Chondrocyte (in vitro differentiated cells): Measurements from ENCODE around the gene ADARB1. TPM values are rescaled to one million over a fixed set of nuclear protein-coding genes. Genes with fewer than 3 reads are reported as not detected.

Experiments used
- DNase-seq: peaks from one replicate; pipeline ENCODE4 v3.0.0; 2021; ENCODE audit warnings: mixed read lengths, low spot score
- H3K27ac Mint-ChIP-seq: one replicate; pipeline ENCODE4 v1.8.0; 2021; ENCODE audit warnings: mild to moderate bottlenecking, moderate library complexity, mixed read lengths; ENCODE audit not compliant: unreplicated experiment
- H3K27me3 Mint-ChIP-seq: 2 replicates; pipeline ENCODE4 v1.8.0; 2021; ENCODE audit warnings: low read depth, mixed read lengths
- H3K36me3 Mint-ChIP-seq: 2 replicates; pipeline ENCODE4 v1.8.0; 2021; ENCODE audit warnings: low read depth, mixed read lengths
- H3K4me1 Mint-ChIP-seq: 2 replicates; pipeline ENCODE4 v1.8.0; 2021; ENCODE audit warnings: low read depth, mild to moderate bottlenecking, mixed read lengths
- H3K4me3 Mint-ChIP-seq: one replicate; pipeline ENCODE4 v1.8.0; 2021; ENCODE audit warnings: mild to moderate bottlenecking, moderate library complexity, mixed read lengths; ENCODE audit not compliant: unreplicated experiment
- H3K9me3 Mint-ChIP-seq: 2 replicates; pipeline ENCODE4 v1.8.0; 2021; ENCODE audit warnings: low read depth, mixed read lengths
- CTCF ChIP-seq: fragments of 200-600 bp; sonication (generic); IDR thresholded peaks from 2 replicates; pipeline ENCODE4 v1.5.0; 2021; ENCODE audit warnings: antibody characterized with exemption, mild to moderate bottlenecking, moderate library complexity
- total RNA-seq: library from RNA; stranded (reverse); gene quantifications from 3 replicates; pipeline ENCODE4 v1.2.1, GENCODE V29; 2021

Gene ADARB1
- total RNA-seq, 1 donor from 2014 or later, result 92.8 TPM

GRCh38 chr21:45162809-45163208 lies 88.4 kb downstream of the ADARB1 start:
- H3K27ac Mint-ChIP-seq, result no peak overlapping the region
- peaks cover 23% of the 10 kb centered on the region for H3K4me1 Mint-ChIP-seq
- TF ChIP-seq CTCF, result no peak
- H3K27me3 Mint-ChIP-seq, result no peaks in the 10 kb centered on the region
- H3K4me3 Mint-ChIP-seq, result no peak overlapping the region
- H3K9me3 Mint-ChIP-seq, result no peaks in the 10 kb centered on the region
- H3K36me3 Mint-ChIP-seq, result peaks cover 5% of the 10 kb centered on the region
- DNase-seq, result no peak

- no peak for DNase-seq
- H3K27ac Mint-ChIP-seq, result peak overlapping the region; percentile 22
- H3K4me3 Mint-ChIP-seq, result no peak overlapping the region
These were observed 89.2 kb downstream of the ADARB1 start for GRCh38 chr21:45163413-45164123.

GRCh38 chr21:45164124-45164511 lies 89.7 kb downstream of the ADARB1 start:
- Mint-ChIP-seq H3K27me3 (no peaks in the 10 kb centered on the region), H3K27ac (peak overlapping the region; percentile 22), H3K36me3 (peaks cover 5% of the 10 kb centered on the region), H3K9me3 (no peaks in the 10 kb centered on the region), H3K4me1 (peaks cover 32% of the 10 kb centered on the region), H3K4me3 (no peak overlapping the region)
- no peak for DNase-seq
- no peak for TF ChIP-seq CTCF

More at GRCh38 chr21:45163413-45164123, 89.2 kb downstream of the ADARB1 start:
- H3K9me3 Mint-ChIP-seq, result no peaks in the 10 kb centered on the region
- TF ChIP-seq CTCF, result no peak
- H3K27me3 Mint-ChIP-seq, result no peaks in the 10 kb centered on the region
- peaks cover 30% of the 10 kb centered on the region for H3K4me1 Mint-ChIP-seq
- peaks cover 5% of the 10 kb centered on the region for H3K36me3 Mint-ChIP-seq

GRCh38 chr21:45164838-45165237 lies 90.5 kb downstream of the ADARB1 start:
- Mint-ChIP-seq H3K9me3 (no peaks in the 10 kb centered on the region), H3K27me3 (no peaks in the 10 kb centered on the region), H3K36me3 (peaks cover 5% of the 10 kb centered on the region), H3K4me3 (no peak overlapping the region), H3K27ac (no peak overlapping the region), H3K4me1 (peaks cover 40% of the 10 kb centered on the region)
- DNase-seq, result no peak
- no peak for TF ChIP-seq CTCF

- Mint-ChIP-seq H3K4me3 (no peak overlapping the region), H3K36me3 (peaks cover 6% of the 10 kb centered on the region), H3K27me3 (no peaks in the 10 kb centered on the region), H3K9me3 (no peaks in the 10 kb centered on the region), H3K4me1 (peaks cover 40% of the 10 kb centered on the region), H3K27ac (no peak overlapping the region)
- no peak for DNase-seq
- no peak for TF ChIP-seq CTCF
These were observed 92.6 kb downstream of the ADARB1 start for GRCh38 chr21:45166931-45167330.
